Activated T-helper 1 cell treated with anti-CD3 and anti-CD28 coated beads, Interleukin-12 subunit alpha, Interleukin-12 subunit beta, Interleukin-2, Interleukin-4 antibody, amounts not matched to agents 30 ng/mL and 10 ng/mL and 1 ng/mL, durations not matched to agents 14 hours and 24 hours and 36 hours (primary cell): ENCODE results near the gene GPC5. TPM values are rescaled to one million over a fixed set of nuclear protein-coding genes. Genes with fewer than 3 reads are reported as not detected.

Source experiments
- DNase-seq: peaks from one replicate; pipeline ENCODE4 v3.0.0; 2021; ENCODE audit warnings: low spot score
- H3K27ac Mint-ChIP-seq: one replicate; pipeline ENCODE4 v1.8.0; 2021; ENCODE audit warnings: mild to moderate bottlenecking, mixed read lengths
- H3K27me3 Mint-ChIP-seq: one replicate; pipeline ENCODE4 v1.8.0; 2022; ENCODE audit warnings: mild to moderate bottlenecking, moderate library complexity, mixed read lengths; ENCODE audit not compliant: insufficient read depth
- H3K36me3 Mint-ChIP-seq: one replicate; pipeline ENCODE4 v1.8.0; 2021; ENCODE audit warnings: low read depth, mixed read lengths
- H3K4me1 Mint-ChIP-seq: one replicate; pipeline ENCODE4 v1.8.0; 2021; ENCODE audit warnings: low read depth, mixed read lengths
- H3K4me3 Mint-ChIP-seq: one replicate; pipeline ENCODE4 v1.8.0; 2021; ENCODE audit warnings: mild to moderate bottlenecking, moderate library complexity, mixed read lengths
- H3K9me3 Mint-ChIP-seq: one replicate; pipeline ENCODE4 v1.8.0; 2021; ENCODE audit warnings: mixed read lengths
- intact Hi-C: fragments of 100-400 bp; cut with micrococcal nuclease; formaldehyde crosslinking; loops from one replicate; pipeline ENCODE4 v1.15.1; 2024
- total RNA-seq: library from RNA; stranded (reverse); gene quantifications from 2 replicates; pipeline ENCODE4 v1.2.3, GENCODE V29; 2022

GPC5 gene
- total RNA-seq, 1 donor from 2014 or later: not detected

GRCh38 chr13:91709180-91709579, 310.8 kb downstream of the GPC5 start:
- intact Hi-C loops: no loop called here
- Mint-ChIP-seq H3K4me3 (no peak overlapping the region), H3K27ac (no peak overlapping the region), H3K36me3 (no peaks in the 10 kb centered on the region), H3K27me3 (no peaks in the 10 kb centered on the region), H3K4me1 (no peaks in the 10 kb centered on the region), H3K9me3 (no peaks in the 10 kb centered on the region)
- DNase-seq: no peak

GRCh38 chr13:91710733-91711132, 312.3 kb downstream of the GPC5 start:
- Mint-ChIP-seq H3K36me3 (no peaks in the 10 kb centered on the region), H3K27me3 (no peaks in the 10 kb centered on the region), H3K9me3 (no peaks in the 10 kb centered on the region), H3K27ac (no peak overlapping the region), H3K4me1 (no peaks in the 10 kb centered on the region), H3K4me3 (no peak overlapping the region)
- intact Hi-C loops: no loop called here
- no peak for DNase-seq

- H3K36me3 Mint-ChIP-seq: no peaks in the 10 kb centered on the region
- H3K4me1 Mint-ChIP-seq: no peaks in the 10 kb centered on the region
Observed at GRCh38 chr13:91714855-91715254, 316.4 kb downstream of the GPC5 start.

GRCh38 chr13:91716436-91717065, 318.1 kb downstream of the GPC5 start:
- Mint-ChIP-seq H3K4me3 (no peak overlapping the region), H3K9me3 (no peaks in the 10 kb centered on the region), H3K27me3 (no peaks in the 10 kb centered on the region), H3K27ac (no peak overlapping the region), H3K4me1 (no peaks in the 10 kb centered on the region), H3K36me3 (no peaks in the 10 kb centered on the region)
- DNase-seq: no peak
- intact Hi-C loops: no loop called here

More at GRCh38 chr13:91714855-91715254, 316.4 kb downstream of the GPC5 start:
- Mint-ChIP-seq H3K9me3 (no peaks in the 10 kb centered on the region), H3K27me3 (no peaks in the 10 kb centered on the region), H3K4me3 (no peak overlapping the region), H3K27ac (no peak overlapping the region)
- intact Hi-C loops: no loop called here
- no peak for DNase-seq

- H3K9me3 Mint-ChIP-seq: no peaks in the 10 kb centered on the region
- no peak overlapping the region for H3K4me3 Mint-ChIP-seq
- intact Hi-C loops: no loop called here
- no peaks in the 10 kb centered on the region for H3K27me3 Mint-ChIP-seq
- H3K36me3 Mint-ChIP-seq: no peaks in the 10 kb centered on the region
- H3K27ac Mint-ChIP-seq: no peak overlapping the region
- no peaks in the 10 kb centered on the region for H3K4me1 Mint-ChIP-seq
- DNase-seq: no peak
Observed at GRCh38 chr13:91719033-91719432, 320.6 kb downstream of the GPC5 start.

DNA sequence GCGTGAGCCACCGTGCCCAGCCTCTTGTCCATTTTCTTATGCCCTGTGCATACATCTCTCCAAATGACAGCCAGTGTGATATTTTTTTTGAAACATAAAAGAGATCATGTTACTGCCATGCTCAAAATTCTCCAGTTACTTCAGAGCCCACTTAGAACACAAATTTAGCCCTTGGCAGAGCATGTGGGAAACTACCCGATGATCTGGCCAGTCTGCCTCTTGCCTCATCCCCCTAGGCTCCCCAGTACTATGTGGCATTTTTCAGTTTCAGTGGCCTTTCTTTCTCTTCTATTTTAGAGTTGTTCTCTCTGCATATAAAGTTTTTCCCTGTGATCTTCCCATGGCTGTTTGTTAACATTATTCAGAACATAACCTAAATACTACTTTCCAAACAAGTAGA, 323.0 kb downstream of the GPC5 start:
- H3K27ac Mint-ChIP-seq: no peak overlapping the region
- DNase-seq: no peak
- H3K4me3 Mint-ChIP-seq: no peak overlapping the region
- H3K4me1 Mint-ChIP-seq: no peaks in the 10 kb centered on the region
- H3K9me3 Mint-ChIP-seq: no peaks in the 10 kb centered on the region
- H3K36me3 Mint-ChIP-seq: no peaks in the 10 kb centered on the region
- no peaks in the 10 kb centered on the region for H3K27me3 Mint-ChIP-seq
- intact Hi-C loops: no loop called here

- Mint-ChIP-seq H3K36me3 (no peaks in the 10 kb centered on the region), H3K27ac (no peak overlapping the region), H3K4me1 (no peaks in the 10 kb centered on the region), H3K27me3 (no peaks in the 10 kb centered on the region), H3K4me3 (no peak overlapping the region), H3K9me3 (no peaks in the 10 kb centered on the region)
- intact Hi-C loops: loop anchor here (1.0 to 2.0 kb wide), 3 partner anchors 341 to 588 kb away; no protein-coding TSS in a partner anchor
- no peak for DNase-seq
Observed at GRCh38 chr13:91722267-91722884, 324.0 kb downstream of the GPC5 start.

GRCh38 chr13:91724591-91724990, 326.2 kb downstream of the GPC5 start:
- Mint-ChIP-seq H3K27ac (no peak overlapping the region), H3K9me3 (no peaks in the 10 kb centered on the region), H3K4me1 (no peaks in the 10 kb centered on the region), H3K27me3 (no peaks in the 10 kb centered on the region), H3K36me3 (no peaks in the 10 kb centered on the region), H3K4me3 (no peak overlapping the region)
- intact Hi-C loops: no loop called here
- no peak for DNase-seq

DNA sequence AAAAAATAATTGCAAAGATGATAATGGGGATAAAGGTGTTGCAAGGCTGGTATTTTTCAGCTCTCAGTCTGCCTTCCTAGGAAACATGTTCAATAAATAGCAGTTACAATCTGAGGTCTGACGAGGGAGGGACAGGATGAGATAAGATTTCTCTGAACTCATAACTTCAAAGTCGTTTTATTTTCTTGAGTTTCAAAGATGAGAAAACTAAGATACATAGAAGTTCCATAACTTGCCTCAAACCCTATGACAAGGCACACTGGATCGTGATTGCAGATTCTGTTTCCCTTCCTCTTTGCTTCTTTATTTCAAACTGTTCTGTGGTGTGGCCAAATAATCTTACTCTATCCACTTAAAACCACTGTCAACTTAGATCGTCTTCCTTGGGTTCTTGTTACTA, 327.2 kb downstream of the GPC5 start:
- Mint-ChIP-seq H3K27ac (no peak overlapping the region), H3K9me3 (no peaks in the 10 kb centered on the region), H3K36me3 (no peaks in the 10 kb centered on the region), H3K27me3 (no peaks in the 10 kb centered on the region), H3K4me1 (no peaks in the 10 kb centered on the region), H3K4me3 (no peak overlapping the region)
- intact Hi-C loops: no loop called here
- no peak for DNase-seq

- intact Hi-C loops: no loop called here
- H3K27me3 Mint-ChIP-seq: no peaks in the 10 kb centered on the region
- no peak overlapping the region for H3K27ac Mint-ChIP-seq
- no peaks in the 10 kb centered on the region for H3K36me3 Mint-ChIP-seq
- no peaks in the 10 kb centered on the region for H3K4me1 Mint-ChIP-seq
- no peak overlapping the region for H3K4me3 Mint-ChIP-seq
- DNase-seq: no peak
- H3K9me3 Mint-ChIP-seq: no peaks in the 10 kb centered on the region
Observed at GRCh38 chr13:91726671-91727070, 328.2 kb downstream of the GPC5 start.

DNA sequence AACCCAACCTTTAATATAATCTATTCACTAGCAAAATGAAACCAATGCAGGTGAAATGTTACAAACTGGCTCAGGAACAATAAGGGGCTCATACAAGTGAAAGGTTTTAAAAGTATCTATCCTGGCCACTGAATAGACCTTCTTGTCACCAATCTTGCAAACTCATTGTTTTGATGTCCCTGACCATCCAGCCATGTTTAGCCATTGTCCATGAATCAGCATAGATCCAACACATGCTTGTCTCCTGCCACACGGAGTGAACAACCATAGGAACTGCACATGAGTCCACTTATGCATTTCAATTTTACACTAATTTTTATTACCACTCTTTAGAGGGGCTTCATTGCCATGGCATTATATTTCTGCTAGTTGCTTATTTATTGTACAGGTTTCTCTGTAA, 331.4 kb downstream of the GPC5 start:
- Mint-ChIP-seq H3K27ac (no peak overlapping the region), H3K36me3 (no peaks in the 10 kb centered on the region), H3K9me3 (no peaks in the 10 kb centered on the region), H3K27me3 (no peaks in the 10 kb centered on the region), H3K4me3 (no peak overlapping the region), H3K4me1 (no peaks in the 10 kb centered on the region)
- intact Hi-C loops: no loop called here
- no peak for DNase-seq

DNA sequence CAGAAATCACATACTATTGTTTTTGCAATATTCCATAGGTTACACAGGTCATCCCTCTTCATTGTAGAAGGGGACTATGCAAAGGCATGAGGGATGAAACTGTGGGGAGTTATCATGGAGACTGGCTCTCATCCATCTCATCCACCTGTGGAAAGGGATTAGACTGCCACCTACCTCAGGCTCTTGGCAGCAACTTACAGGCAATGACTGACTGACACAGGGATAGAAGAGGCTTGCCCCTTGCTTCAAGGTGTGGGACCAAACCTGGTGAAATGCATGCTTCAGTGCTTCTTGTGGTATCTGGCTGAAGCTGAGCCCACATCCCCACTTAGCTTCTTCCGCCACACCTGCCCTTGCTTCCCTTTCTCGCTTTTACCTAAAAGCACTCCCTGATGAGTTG, 341.3 kb downstream of the GPC5 start:
- H3K9me3 Mint-ChIP-seq: no peaks in the 10 kb centered on the region
- no peak overlapping the region for H3K27ac Mint-ChIP-seq
- DNase-seq: no peak
- H3K27me3 Mint-ChIP-seq: no peaks in the 10 kb centered on the region
- intact Hi-C loops: no loop called here
- no peaks in the 10 kb centered on the region for H3K4me1 Mint-ChIP-seq
- no peaks in the 10 kb centered on the region for H3K36me3 Mint-ChIP-seq
- H3K4me3 Mint-ChIP-seq: no peak overlapping the region

DNA sequence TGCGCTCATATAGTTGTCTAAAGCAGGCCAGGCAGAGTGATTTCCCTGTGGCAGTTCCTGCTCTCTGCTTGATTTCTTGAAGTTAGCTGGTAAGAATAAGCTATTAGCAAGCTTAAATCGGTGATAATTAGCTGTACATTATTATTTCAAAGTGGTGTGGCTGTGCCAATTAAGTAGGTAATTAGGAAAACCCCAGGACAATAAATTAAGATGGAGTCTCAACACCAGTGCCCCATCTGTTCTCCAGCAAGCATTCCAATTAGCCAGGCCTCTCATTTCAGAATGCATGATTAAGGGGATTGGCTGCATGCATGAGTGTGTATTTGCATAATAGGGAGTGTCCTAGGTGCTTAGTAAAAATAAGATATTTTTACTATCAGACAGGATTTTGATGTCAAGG, 342.3 kb downstream of the GPC5 start:
- H3K27me3 Mint-ChIP-seq: no peaks in the 10 kb centered on the region
- no peaks in the 10 kb centered on the region for H3K36me3 Mint-ChIP-seq
- H3K4me1 Mint-ChIP-seq: no peaks in the 10 kb centered on the region
- no peak for DNase-seq
- H3K9me3 Mint-ChIP-seq: no peaks in the 10 kb centered on the region
- no peak overlapping the region for H3K27ac Mint-ChIP-seq
- intact Hi-C loops: no loop called here
- no peak overlapping the region for H3K4me3 Mint-ChIP-seq

GRCh38 chr13:91741925-91742324, 343.5 kb downstream of the GPC5 start:
- no peaks in the 10 kb centered on the region for H3K27me3 Mint-ChIP-seq
- H3K4me1 Mint-ChIP-seq: no peaks in the 10 kb centered on the region
- no peak overlapping the region for H3K27ac Mint-ChIP-seq
- H3K9me3 Mint-ChIP-seq: no peaks in the 10 kb centered on the region
- H3K4me3 Mint-ChIP-seq: no peak overlapping the region
- intact Hi-C loops: no loop called here
- no peaks in the 10 kb centered on the region for H3K36me3 Mint-ChIP-seq
- DNase-seq: no peak
